ENCODE data around the gene ZCCHC24. TPM values are rescaled to one million over a fixed set of nuclear protein-coding genes. Genes with fewer than 3 reads are reported as not detected.

ZCCHC24 gene
- total RNA-seq, 1 donor from 2014 or later, result 33.9 TPM

GRCh38 chr10:79410315-79411094 lies 34.9 kb downstream of the ZCCHC24 start:
- no peak for DNase-seq (ENCODE audit: low spot score)

GRCh38 chr10:79409726-79410085 lies 35.7 kb downstream of the ZCCHC24 start:
- no peak for DNase-seq (ENCODE audit: low spot score)

- no peak for DNase-seq (ENCODE audit: low spot score)
These were observed 36.2 kb downstream of the ZCCHC24 start for GRCh38 chr10:79409038-79409725.

- DNase-seq (ENCODE audit: low spot score), result peak; percentile 72
These were observed 37.3 kb downstream of the ZCCHC24 start for GRCh38 chr10:79407811-79408795.

GRCh38 chr10:79407423-79407796 lies 38.0 kb downstream of the ZCCHC24 start:
- no peak for DNase-seq (ENCODE audit: low spot score)

- DNase-seq (ENCODE audit: low spot score), result no peak
These were observed 38.6 kb downstream of the ZCCHC24 start for GRCh38 chr10:79406683-79407422.

- DNase-seq (ENCODE audit: low spot score), result no peak
These were observed 39.4 kb downstream of the ZCCHC24 start for GRCh38 chr10:79405995-79406515.

GRCh38 chr10:79405221-79405994 lies 40.0 kb downstream of the ZCCHC24 start:
- no peak for DNase-seq (ENCODE audit: low spot score)

GRCh38 chr10:79404690-79405131 lies 40.7 kb downstream of the ZCCHC24 start:
- no peak for DNase-seq (ENCODE audit: low spot score)

- DNase-seq (ENCODE audit: low spot score), result peak; percentile 82
These were observed 41.2 kb downstream of the ZCCHC24 start for GRCh38 chr10:79404231-79404609.

- DNase-seq (ENCODE audit: low spot score), result no peak
These were observed 41.8 kb downstream of the ZCCHC24 start for GRCh38 chr10:79403441-79404230.

GRCh38 chr10:79402951-79403350 lies 42.5 kb downstream of the ZCCHC24 start:
- DNase-seq (ENCODE audit: low spot score), result no peak

- DNase-seq (ENCODE audit: low spot score), result no peak
These were observed 42.8 kb downstream of the ZCCHC24 start for GRCh38 chr10:79402625-79402946.

- DNase-seq (ENCODE audit: low spot score), result no peak
These were observed 44.2 kb downstream of the ZCCHC24 start for GRCh38 chr10:79401015-79401921.

- DNase-seq (ENCODE audit: low spot score), result no peak
These were observed 45.0 kb downstream of the ZCCHC24 start for GRCh38 chr10:79400146-79401004.

- peak; percentile 89 for DNase-seq (ENCODE audit: low spot score)
These were observed 46.1 kb downstream of the ZCCHC24 start for GRCh38 chr10:79399223-79399831.

- no peak for DNase-seq (ENCODE audit: low spot score)
These were observed 46.8 kb downstream of the ZCCHC24 start for GRCh38 chr10:79398642-79399041.
